ENCODE measurements around the gene PPP2R2B.
"Not testable (repeated sequence)": the region's sequence is repeated elsewhere in the genome, so short reads cannot be mapped to it uniquely, and the experiment has no call there.

GRCh38 chr5:146609731-146610130, 268.8 kb downstream of the PPP2R2B start:
- not testable (repeated sequence) for TF ChIP-seq CTCF (conservative IDR thresholded peaks at IDR 0.05 in 1 of 2, IDR thresholded peaks at IDR 0.05 in 1 of 2; ENCODE audit: low read depth in 1 of 2, low read length in 2 of 2); EZH2 (IDR thresholded peaks at IDR 0.05; ENCODE audit: low read length, missing control alignments)

Measured in fibroblast of lung (primary cell).